K562 (cell line): ENCODE measurements around the gene PDE11A. TPM values are rescaled to one million over a fixed set of nuclear protein-coding genes. Genes with fewer than 3 reads are reported as not detected.

ENCODE experiments used
- ATAC-seq: fragments of 200-7000 bp; cut with Tn5 transposase; 3 replicates; pipeline ENCODE4 v1.9.1; 2020; ENCODE audit warnings: moderate library complexity
- BruUV-seq: library from RNA; stranded (reverse); fragments of 400-500 nt; replicated peaks from 2 replicates; lab custom pipeline; 2021; lab: Mats Ljungman, UMichigan
- CTCF ChIA-PET: fragments of 300-600 bp; formaldehyde crosslinking; extraction: SDS; loops from one replicate; lab custom pipeline; 2021; ENCODE audit warnings: low intra/inter-chr PET ratio; lab: Yijun Ruan, JAX
- POLR2A ChIA-PET: fragments of 300-600, 350-650 bp; sonication (Branson Sonifier 250); formaldehyde crosslinking; extraction: SDS; loops from one replicate; lab custom pipeline; 2021; ENCODE audit warnings: antibody characterized with exemption, inconsistent platforms; lab: Yijun Ruan, JAX
- DNase-seq, 4 experiments: peaks; one replicate each; pipeline versions ENCODE4 v3.0.0 to v3.0.0-alpha.2; 2011 to 2018; ENCODE audit warnings: low spot score in 3 of 4, mixed read lengths in 3 of 4; ENCODE audit errors: extremely low read depth in 1 of 4
- FAIRE-seq: peaks from 2 replicates; lab custom pipeline; 2011; peaks lifted over from hg19 to GRCh38; lab: Jason Lieb, UNC
- H2AFZ ChIP-seq: 2 replicates; pipeline ENCODE4 v1.6.0; 2011; ENCODE audit warnings: low read depth, low read length, control low read depth, inconsistent platforms
- H3K27ac ChIP-seq: fragments of 200-600 bp; 3 replicates; pipeline ENCODE4 v1.8.0; 2011; ENCODE audit warnings: low read depth, mild to moderate bottlenecking, control low read depth, inconsistent platforms, low read length, moderate library complexity, mixed read lengths; ENCODE audit errors: extremely low read depth
- H3K27me3 ChIP-seq, 2 experiments: fragments of 300-600 bp in 1 of 2; 2 replicates in 1 of 2; 3 replicates in 1 of 2; pipeline versions ENCODE4 v1.6.0 to v1.8.0; 2011; ENCODE audit warnings: inconsistent platforms in 2 of 2, low read length in 2 of 2, mild to moderate bottlenecking in 1 of 2, mixed read lengths in 1 of 2, moderate library complexity in 1 of 2; ENCODE audit not compliant: control insufficient read depth in 2 of 2, insufficient read depth in 2 of 2
- H3K36me3 ChIP-seq: fragments of 300-600 bp; 3 replicates; pipeline ENCODE4 v1.8.0; 2011; ENCODE audit warnings: mild to moderate bottlenecking, low read length, inconsistent platforms; ENCODE audit not compliant: control insufficient read depth, insufficient read depth
- H3K4me1 ChIP-seq, 2 experiments: fragments of 200-600 bp in 1 of 2; replicated peaks in 1 of 2; 2 replicates in 1 of 2; 3 replicates in 1 of 2; pipeline versions ENCODE4 v1.5.1 to v1.8.0; 2011; ENCODE audit warnings: inconsistent platforms in 2 of 2, low read length in 2 of 2, mild to moderate bottlenecking in 1 of 2, mixed read lengths in 1 of 2, moderate library complexity in 1 of 2; ENCODE audit not compliant: control insufficient read depth in 2 of 2, insufficient read depth in 2 of 2
- H3K4me2 ChIP-seq: 2 replicates; pipeline ENCODE4 v1.6.1; 2011; ENCODE audit warnings: low read length, control low read depth, inconsistent platforms, mixed read lengths; ENCODE audit not compliant: insufficient read depth
- H3K4me3 ChIP-seq: fragments of 200-600 bp; sonication (generic), shearing (Covaris generic); 2 replicates; pipeline ENCODE4 v1.5.1; 2016; ENCODE audit warnings: control low read depth, inconsistent platforms
- H3K79me2 ChIP-seq: fragments of 200-600 bp; 3 replicates; pipeline ENCODE4 v1.8.0; 2011; ENCODE audit warnings: low read length, inconsistent platforms; ENCODE audit not compliant: control insufficient read depth, insufficient read depth
- H3K9ac ChIP-seq, 2 experiments: 2 replicates each; pipeline versions ENCODE4 v1.6.0 to v1.6.1; 2011; ENCODE audit warnings: low read depth in 2 of 2, low read length in 2 of 2, control low read depth in 1 of 2, inconsistent platforms in 1 of 2, mild to moderate bottlenecking in 1 of 2, mixed read lengths in 1 of 2; ENCODE audit not compliant: insufficient read depth in 1 of 2
- H3K9me1 ChIP-seq: one replicate; pipeline ENCODE4 v1.6.0; 2011; ENCODE audit warnings: inconsistent platforms, mild to moderate bottlenecking, low read length, moderate library complexity; ENCODE audit not compliant: control insufficient read depth, insufficient read depth
- H3K9me3 ChIP-seq: replicated peaks from 2 replicates; pipeline ENCODE4 v1.5.1; 2011; ENCODE audit warnings: low read depth, low read length, inconsistent platforms; ENCODE audit not compliant: control insufficient read depth, insufficient read depth
- H4K20me1 ChIP-seq: replicated peaks from 2 replicates; pipeline ENCODE4 v1.6.1; 2011; ENCODE audit warnings: low read length, inconsistent platforms, mixed read lengths; ENCODE audit not compliant: control insufficient read depth, insufficient read depth
- CBFA2T3 ChIP-seq: fragments of 450-650 bp; IDR thresholded peaks from 2 replicates; pipeline ENCODE4 v1.6.1; 2017
- E2F3 ChIP-seq: fragments of 250-450 bp; sonication (Bioruptor Pico); IDR thresholded peaks from 2 replicates; pipeline ENCODE4 v1.4.0; 2020; ENCODE audit warnings: mild to moderate bottlenecking
- GABPA ChIP-seq: fragments of 200-800 bp; sonication (Bioruptor generic); conservative IDR thresholded peaks from 2 replicates; pipeline ENCODE4 v1.6.1; 2016; ENCODE audit warnings: low read depth, missing genetic modification characterization, missing compliant biosample characterization
- HMBOX1 ChIP-seq: sonication (generic); IDR thresholded peaks from 2 replicates; pipeline ENCODE4 v1.6.1; 2016
- RBM22 ChIP-seq: fragments of 200-400 bp; formaldehyde crosslinking; IDR thresholded peaks from 2 replicates; pipeline ENCODE4 v1.6.1; 2018; ENCODE audit warnings: low read length, low read depth; ENCODE audit not compliant: poor library complexity, severe bottlenecking
- ZNF12 ChIP-seq: sonication (generic); formaldehyde crosslinking; IDR thresholded peaks from 2 replicates; pipeline ENCODE4 v1.4.0; 2020; ENCODE audit warnings: mild to moderate bottlenecking, missing genetic modification reagents
- ZNF239 ChIP-seq: fragments of 250-450 bp; sonication (Bioruptor Pico); IDR thresholded peaks from 2 replicates; pipeline ENCODE4 v1.4.0; 2020; ENCODE audit warnings: mild to moderate bottlenecking
- WGBS: fragments of 100-300 bp; shearing (Covaris generic); methylation state at CpG from one replicate; pipeline ENCODE4 v1.1.6; 2016; ENCODE audit warnings: low coverage, mixed read lengths; ENCODE audit not compliant: insufficient coverage; ENCODE audit errors: missing lambda C conversion rate; 5-methylcytosine and 5-hydroxymethylcytosine counted together
- in situ Hi-C: fragments of 300-500 bp; cut with MboI; formaldehyde crosslinking; loops from 4 replicates; pipeline ENCODE4 v1.15.0; 2018; ENCODE audit warnings: inconsistent platforms, mixed read lengths
- intact Hi-C: fragments of 100-400 bp; cut with micrococcal nuclease; formaldehyde crosslinking; loops from 2 replicates; pipeline ENCODE4 v1.14.2; 2022
- polyA plus RNA-seq, 8 experiments: library from polyadenylated mRNA; depleted of rRNA in 4 of 8; stranded (reverse) in 5 of 8; unstranded in 3 of 8; fragments of >200 nt; fragmentation: Nextera tagmentation in 2 of 8; fragmentation: Illumina TruSeq in 1 of 8; extraction: Ambion mirVana in 2 of 8; extraction: Trizol in 1 of 8; gene quantifications; 2 replicates each; pipeline versions ENCODE4 v1.2.1 to v1.2.3, GENCODE V29; 2011 to 2014; ENCODE audit warnings: inconsistent platforms in 1 of 8, missing spikeins in 1 of 8
- total RNA-seq, 7 experiments: library from RNA; depleted of rRNA in 6 of 7; stranded (reverse); fragments of >200 nt in 6 of 7; fragmentation: Illumina TruSeq in 2 of 7; extraction: Trizol in 2 of 7; gene quantifications; 2 replicates each; pipeline versions ENCODE4 v1.2.1 to v1.2.3, GENCODE V29; 2011 to 2021; ENCODE audit warnings: low replicate concordance in 1 of 7
- TF ChIP-seq, protein P1 (sequence below), 2 experiments: fragments of 450-650 bp; formaldehyde crosslinking in 1 of 2; IDR thresholded peaks; 2 replicates each; pipeline versions ENCODE4 v1.4.0 to v1.6.1; 2014 to 2020; ENCODE audit warnings: mild to moderate bottlenecking in 2 of 2, borderline replicate concordance in 1 of 2, low read depth in 1 of 2

PDE11A gene
- total and polyA plus RNA-seq, 9 of the 15 experiments (the other 6 are each of a cell fraction or from before 2014, with no cell fraction given), result 3.2 to 22.1 (median 5.7) TPM

DNA sequence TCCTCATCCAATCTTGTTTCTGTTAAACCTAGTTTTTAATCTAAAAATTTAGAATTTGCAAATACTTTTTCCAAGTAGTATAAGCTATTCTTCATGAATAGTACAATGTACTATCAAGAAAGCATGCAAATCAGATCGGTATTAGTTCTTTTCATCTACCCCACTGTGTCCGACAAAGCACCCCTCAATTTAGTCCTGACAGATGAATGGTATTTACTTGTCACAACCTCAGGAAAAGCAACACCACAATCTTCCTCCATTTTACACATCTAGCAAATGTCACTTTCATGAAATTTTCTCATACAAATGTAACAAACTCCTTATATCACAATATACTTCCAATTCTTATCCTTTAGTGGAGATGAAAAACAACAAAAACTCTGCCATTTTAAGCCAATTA lies 163.8 kb downstream of the PDE11A start (continued):
- no peak for TF ChIP-seq ZNF12

DNA sequence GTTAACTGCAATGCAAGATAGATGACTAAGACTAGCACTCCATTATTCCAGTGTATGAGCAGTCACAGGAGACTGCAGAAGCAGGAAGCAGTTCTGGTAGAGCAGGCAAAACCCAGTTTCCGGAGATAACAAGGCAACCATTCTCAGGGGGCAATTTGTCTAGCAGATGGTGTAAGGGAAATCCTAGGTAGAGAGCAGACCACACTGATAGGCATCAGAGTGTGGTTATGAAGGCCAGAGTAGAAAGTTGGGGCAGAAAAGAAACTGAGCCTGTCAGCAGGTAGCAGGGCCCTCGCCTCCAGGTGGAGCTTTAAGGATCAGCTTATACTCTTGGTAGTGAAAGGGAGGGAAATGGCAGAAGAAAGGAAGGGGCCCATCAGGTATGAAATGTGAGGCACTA lies 164.4 kb downstream of the PDE11A start:
- H3K27ac ChIP-seq, result no peak overlapping the region
- intact Hi-C loops, result loop anchor here (5.0 to 10.0 kb wide), 3 partner anchors 74 to 194 kb away; no protein-coding TSS in a partner anchor
- no TSS peak for BruUV-seq
- H3K4me1 ChIP-seq, result no peaks in the 10 kb centered on the region; a peak in 1 of 5 replicates
- no peaks in the 10 kb centered on the region for H3K27me3 ChIP-seq
- ChIA-PET POLR2A (interaction anchor here (1.0 kb wide), 1 partner anchor 14 kb away, joined by 5 read pairs; no protein-coding TSS in a partner anchor), CTCF (no interaction called here)
- H2AFZ ChIP-seq, result no peak overlapping the region
- no peak overlapping the region for H3K4me3 ChIP-seq
- in situ Hi-C loops, result no loop called here
- H3K4me2 ChIP-seq, result no peak overlapping the region
- H3K9ac ChIP-seq, result no peak overlapping the region
- H3K36me3 ChIP-seq, result no peaks in the 10 kb centered on the region
- no peaks in the 10 kb centered on the region for H3K79me2 ChIP-seq
- 3% methylated on average over 2 of the region's 2 CpGs for WGBS
- H3K9me1 ChIP-seq, result no peaks in the 10 kb centered on the region
- peak; percentile 51; the same call in 1 of the 2 replicates for TF ChIP-seq GABPA (tag)
- TF ChIP-seq HMBOX1, result peak; percentile 98
- TF ChIP-seq E2F3 (CRISPR knock-in tag), result peak; percentile 40; the same call in 1 of the 2 replicates
- TF ChIP-seq ZNF239 (CRISPR knock-in tag), result no peak
- TF ChIP-seq RBM22, result no peak
- TF ChIP-seq, protein P1, sequence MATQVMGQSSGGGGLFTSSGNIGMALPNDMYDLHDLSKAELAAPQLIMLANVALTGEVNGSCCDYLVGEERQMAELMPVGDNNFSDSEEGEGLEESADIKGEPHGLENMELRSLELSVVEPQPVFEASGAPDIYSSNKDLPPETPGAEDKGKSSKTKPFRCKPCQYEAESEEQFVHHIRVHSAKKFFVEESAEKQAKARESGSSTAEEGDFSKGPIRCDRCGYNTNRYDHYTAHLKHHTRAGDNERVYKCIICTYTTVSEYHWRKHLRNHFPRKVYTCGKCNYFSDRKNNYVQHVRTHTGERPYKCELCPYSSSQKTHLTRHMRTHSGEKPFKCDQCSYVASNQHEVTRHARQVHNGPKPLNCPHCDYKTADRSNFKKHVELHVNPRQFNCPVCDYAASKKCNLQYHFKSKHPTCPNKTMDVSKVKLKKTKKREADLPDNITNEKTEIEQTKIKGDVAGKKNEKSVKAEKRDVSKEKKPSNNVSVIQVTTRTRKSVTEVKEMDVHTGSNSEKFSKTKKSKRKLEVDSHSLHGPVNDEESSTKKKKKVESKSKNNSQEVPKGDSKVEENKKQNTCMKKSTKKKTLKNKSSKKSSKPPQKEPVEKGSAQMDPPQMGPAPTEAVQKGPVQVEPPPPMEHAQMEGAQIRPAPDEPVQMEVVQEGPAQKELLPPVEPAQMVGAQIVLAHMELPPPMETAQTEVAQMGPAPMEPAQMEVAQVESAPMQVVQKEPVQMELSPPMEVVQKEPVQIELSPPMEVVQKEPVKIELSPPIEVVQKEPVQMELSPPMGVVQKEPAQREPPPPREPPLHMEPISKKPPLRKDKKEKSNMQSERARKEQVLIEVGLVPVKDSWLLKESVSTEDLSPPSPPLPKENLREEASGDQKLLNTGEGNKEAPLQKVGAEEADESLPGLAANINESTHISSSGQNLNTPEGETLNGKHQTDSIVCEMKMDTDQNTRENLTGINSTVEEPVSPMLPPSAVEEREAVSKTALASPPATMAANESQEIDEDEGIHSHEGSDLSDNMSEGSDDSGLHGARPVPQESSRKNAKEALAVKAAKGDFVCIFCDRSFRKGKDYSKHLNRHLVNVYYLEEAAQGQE (IDR thresholded peaks at IDR 0.05; ENCODE audit: borderline replicate concordance), result no peak
- TF ChIP-seq, protein P1 (CRISPR knock-in tag; IDR thresholded peaks at IDR 0.05; ENCODE audit: low read depth), result 0 out of 2 replicates have a peak, but pooled peaks have one; percentile 29
- TF ChIP-seq CBFA2T3, result 0 out of 2 replicates have a peak, but pooled peaks have one; percentile 13
- TF ChIP-seq, all 486 proteins: peak for 5
- FAIRE-seq, result no peak
- H3K9me3 ChIP-seq, result no peaks in the 10 kb centered on the region
- peak in 1 of 4 experiments; percentile 8 for DNase-seq
- ATAC-seq, result no peak; the same call in 2 of the 3 replicates
- no peaks in the 10 kb centered on the region for H4K20me1 ChIP-seq
